BLaER1 treated with 17β-estradiol and CSF1 and Interleukin-3, amounts not matched to agents 10 nM and 100 nM (cell line): ENCODE results near the gene TPTE2.
"Not testable (repeated sequence)": the region's sequence is repeated elsewhere in the genome, so short reads cannot be mapped to it uniquely, and the experiment has no call there.

Source experiments
- H3K27ac ChIP-seq, 11 experiments: shearing (Covaris generic); formaldehyde crosslinking; 2 replicates each; pipeline ENCODE4 v1.8.1; 2022
- H3K27me3 ChIP-seq, 11 experiments: shearing (Covaris generic); formaldehyde crosslinking; 2 replicates each; pipeline ENCODE4 v1.8.1; 2022
- H3K36me3 ChIP-seq, 11 experiments: shearing (Covaris generic); formaldehyde crosslinking; 2 replicates each; pipeline ENCODE4 v1.8.1; 2022
- H3K4me1 ChIP-seq, 10 experiments: shearing (Covaris generic); formaldehyde crosslinking; 2 replicates each; pipeline ENCODE4 v1.8.1; 2022
- H3K4me2 ChIP-seq, 11 experiments: shearing (Covaris generic); formaldehyde crosslinking; 2 replicates each; pipeline ENCODE4 v1.8.1; 2022
- H3K4me3 ChIP-seq, 10 experiments: shearing (Covaris generic); formaldehyde crosslinking; 2 replicates each; pipeline ENCODE4 v1.8.1; 2022
- H3K9ac ChIP-seq, 11 experiments: shearing (Covaris generic); formaldehyde crosslinking; 2 replicates each; pipeline ENCODE4 v1.8.1; 2022
- H3K9me3 ChIP-seq, 11 experiments: shearing (Covaris generic); formaldehyde crosslinking; replicated peaks in 1 of 11; 2 replicates each; pipeline ENCODE4 v1.8.1; 2022
- H4K20me1 ChIP-seq, 11 experiments: shearing (Covaris generic); formaldehyde crosslinking; 2 replicates each; pipeline ENCODE4 v1.8.1; 2022
- Cebpa-rat ChIP-seq, 11 experiments: shearing (Covaris generic); IDR thresholded peaks; 2 replicates each; pipeline ENCODE4 v1.8.1; 2022

TPTE2 gene

DNA sequence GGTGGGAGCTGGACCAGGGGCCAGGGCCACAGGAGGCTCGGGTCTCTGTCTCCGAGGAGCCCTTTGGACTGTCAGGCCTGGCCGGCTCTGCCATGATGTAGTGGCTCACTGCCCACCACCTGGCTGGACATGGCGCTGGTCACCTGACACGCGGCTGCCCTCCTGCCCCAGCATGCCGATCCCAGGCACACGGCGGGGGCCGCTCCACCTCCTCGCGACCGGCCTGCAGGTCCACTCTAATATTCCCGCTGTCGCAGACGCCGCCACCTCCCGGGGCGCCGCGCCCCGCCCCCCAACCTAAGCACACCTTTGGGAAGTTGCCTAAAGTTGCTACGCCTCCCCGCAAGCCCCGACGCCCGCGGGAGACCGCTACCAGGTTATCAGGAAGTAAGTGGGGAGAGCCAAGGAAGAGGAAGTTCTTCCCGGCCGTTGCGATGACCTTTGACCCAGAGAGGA is at the start of gene TPTE2:
TSS of gene TPTE2 (minus strand) at position 406 of the 456 bp plus-strand sequence. CDS start 58,298 bp downstream, outside the sequence.
- Histone ChIP-seq H3K9me3 (peaks cover 0 to 24% (median 11%) of the 10 kb centered on the region in 11 experiments; a peak in 18 of 22 replicates), H3K4me1 (peaks cover 0 to 16% (median 7%) of the 10 kb centered on the region in 10 experiments; a peak in 12 of 20 replicates)
- H3K36me3 ChIP-seq, H3K4me3 ChIP-seq, H3K4me2 ChIP-seq, H3K27me3 ChIP-seq, H3K9ac ChIP-seq, H4K20me1 ChIP-seq, H3K27ac ChIP-seq: not testable (repeated sequence)

DNA sequence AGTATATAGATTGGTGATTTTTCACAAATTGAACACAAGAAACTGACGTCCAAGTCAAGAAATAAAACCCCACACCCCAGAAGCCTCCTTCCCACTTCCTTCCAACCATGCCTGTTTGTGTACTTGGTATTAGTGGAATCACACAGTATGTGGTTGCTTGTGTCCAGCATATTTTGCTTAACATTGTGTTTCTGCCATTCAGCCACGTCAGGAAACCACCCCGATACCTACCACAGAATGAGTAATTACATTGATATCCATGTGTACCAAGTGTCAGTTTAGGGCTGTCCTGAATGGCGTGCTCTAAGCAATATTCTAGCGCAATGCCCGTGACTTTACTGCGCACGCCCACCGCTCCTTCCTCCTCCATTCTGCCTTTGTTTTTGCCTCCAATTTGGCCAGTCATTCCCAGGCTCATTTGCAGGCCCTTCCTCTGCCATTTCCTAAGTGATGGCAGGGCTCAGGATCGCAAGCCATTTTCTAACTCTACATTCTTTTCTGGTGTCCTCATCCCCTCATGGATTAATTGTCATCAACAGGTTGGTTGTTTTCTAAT is 46.3 kb upstream of the TPTE2 start:
- H4K20me1 ChIP-seq, result no peaks in the 10 kb centered on the region
- H3K27me3 ChIP-seq, result no peaks in the 10 kb centered on the region
- H3K4me1 ChIP-seq, result no peaks in the 10 kb centered on the region
- H3K27ac ChIP-seq, result no peak overlapping the region
- peaks cover 30 to 36% (median 35%) of the 10 kb centered on the region in 11 experiments for H3K9me3 ChIP-seq
- H3K36me3 ChIP-seq, result no peaks in the 10 kb centered on the region
- no peak overlapping the region for H3K4me2 ChIP-seq
- no peak overlapping the region for H3K4me3 ChIP-seq
- no peak overlapping the region for H3K9ac ChIP-seq
- TF ChIP-seq Cebpa-rat (IDR thresholded peaks at IDR 0.05), result no peak

DNA sequence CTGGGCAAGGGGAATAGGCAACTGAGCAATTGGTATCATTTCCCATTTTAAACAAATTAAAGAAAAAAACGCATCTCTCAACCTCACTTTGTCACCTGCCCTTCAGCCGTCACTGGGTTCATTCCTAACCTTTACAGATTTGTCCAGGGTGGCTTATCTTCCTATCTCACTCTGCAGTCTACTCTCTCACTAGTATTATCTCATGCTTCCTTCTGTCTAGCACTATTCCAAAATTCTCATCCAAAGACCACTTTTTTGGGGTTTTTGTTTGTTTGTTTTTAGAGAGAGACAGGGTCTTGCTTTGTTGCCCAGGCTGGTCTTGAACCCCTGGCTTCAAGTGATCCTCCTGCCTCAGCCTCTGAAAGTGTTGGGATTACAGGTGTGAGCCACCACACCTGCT is 45.4 kb upstream of the TPTE2 start:
- no peak for TF ChIP-seq Cebpa-rat (IDR thresholded peaks at IDR 0.05)
- Histone ChIP-seq H3K9me3 (peaks cover 38 to 45% (median 43%) of the 10 kb centered on the region in 11 experiments), H3K9ac (no peak overlapping the region), H3K4me3 (no peak overlapping the region), H3K36me3 (no peaks in the 10 kb centered on the region), H3K4me1 (no peaks in the 10 kb centered on the region), H3K27ac (no peak overlapping the region), H3K27me3 (no peaks in the 10 kb centered on the region), H3K4me2 (no peak overlapping the region), H4K20me1 (no peaks in the 10 kb centered on the region)

DNA sequence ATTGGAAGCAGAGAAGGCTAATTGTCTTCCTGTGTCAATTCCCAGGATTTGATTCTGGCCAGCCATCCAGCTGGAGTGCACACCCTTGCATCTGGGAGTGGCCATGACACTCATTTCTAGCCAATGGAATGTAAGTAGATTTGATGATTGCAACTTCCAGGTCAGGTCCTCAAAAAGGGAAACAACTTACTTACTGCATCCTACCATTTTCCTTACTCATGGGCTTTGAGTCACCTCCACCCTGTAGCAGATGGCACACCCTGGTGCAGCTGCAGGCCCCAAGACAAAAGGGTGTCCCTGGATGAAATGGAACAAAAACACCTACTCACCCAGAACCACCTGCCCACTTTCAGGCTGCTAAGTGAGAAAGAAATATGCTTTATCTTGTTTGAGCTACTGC is 44.8 kb upstream of the TPTE2 start:
- Histone ChIP-seq H3K4me2 (no peak overlapping the region), H3K4me1 (no peaks in the 10 kb centered on the region), H3K27ac (no peak overlapping the region), H3K9ac (no peak overlapping the region), H3K36me3 (no peaks in the 10 kb centered on the region), H4K20me1 (no peaks in the 10 kb centered on the region), H3K4me3 (no peak overlapping the region), H3K9me3 (peaks cover 42 to 50% (median 49%) of the 10 kb centered on the region in 11 experiments), H3K27me3 (no peaks in the 10 kb centered on the region)
- no peak for TF ChIP-seq Cebpa-rat (IDR thresholded peaks at IDR 0.05)

DNA sequence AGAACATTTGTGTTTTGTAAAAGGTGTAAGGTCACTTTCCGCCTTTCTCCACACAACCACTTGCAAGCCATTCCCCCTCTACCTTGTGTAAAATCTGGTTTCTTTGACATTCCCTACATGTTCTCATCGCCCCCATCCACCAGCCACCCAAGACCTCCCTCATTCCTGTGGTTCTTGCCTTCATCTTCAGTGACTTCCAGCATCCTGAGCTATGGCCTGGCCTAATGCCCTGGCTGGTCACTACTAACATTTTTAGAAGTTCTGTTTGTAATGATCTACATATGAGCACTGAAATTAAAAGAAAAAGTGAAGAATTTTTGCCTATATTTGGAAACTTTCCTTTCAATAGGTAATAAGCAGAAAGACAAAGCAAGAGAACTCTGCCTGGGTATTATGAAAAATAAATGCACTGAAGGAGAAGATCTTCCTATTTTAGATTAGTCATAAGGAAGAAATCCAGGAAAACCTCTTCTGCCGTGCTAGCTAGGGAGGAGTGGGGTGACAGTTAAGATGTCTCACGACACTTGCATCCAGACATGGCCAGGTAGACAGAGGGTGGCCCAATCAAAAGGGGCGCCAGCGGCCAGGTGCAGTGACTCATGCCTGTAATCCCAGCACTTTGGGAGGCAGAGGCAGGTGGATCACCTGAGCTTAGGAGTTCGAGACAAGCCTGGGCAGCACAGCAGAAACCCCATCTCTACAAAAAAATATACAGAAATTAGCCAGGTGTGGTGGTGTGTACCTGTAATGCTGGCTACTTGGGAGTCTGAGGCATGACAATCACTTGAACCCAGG is 44.0 kb upstream of the TPTE2 start:
- Histone ChIP-seq H3K4me3 (no peak overlapping the region), H4K20me1 (no peaks in the 10 kb centered on the region), H3K4me1 (no peaks in the 10 kb centered on the region), H3K9ac (no peak overlapping the region), H3K4me2 (no peak overlapping the region), H3K36me3 (no peaks in the 10 kb centered on the region), H3K27me3 (no peaks in the 10 kb centered on the region), H3K9me3 (peaks cover 42 to 52% (median 49%) of the 10 kb centered on the region in 11 experiments), H3K27ac (no peak overlapping the region)
- TF ChIP-seq Cebpa-rat (IDR thresholded peaks at IDR 0.05), result no peak

DNA sequence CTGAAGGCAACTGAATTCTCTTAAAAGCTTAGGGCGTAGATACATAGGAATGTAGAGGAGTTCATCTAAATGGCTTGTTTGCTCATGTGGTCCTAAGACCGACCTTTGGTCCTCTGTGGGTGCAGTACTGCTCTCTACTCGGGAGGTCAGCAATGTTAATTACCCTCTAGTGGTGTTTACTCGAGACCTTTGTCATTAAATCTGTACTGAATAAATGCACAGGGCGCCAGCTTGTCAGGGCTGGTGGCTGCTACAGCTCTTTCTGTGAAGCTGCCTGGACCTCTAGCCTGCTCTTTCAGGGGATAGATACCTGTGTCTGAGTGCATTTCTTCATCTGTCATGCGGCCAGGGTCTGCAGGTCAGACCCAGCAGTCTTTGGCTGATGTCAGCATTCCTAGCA is 43.0 kb upstream of the TPTE2 start:
- H3K4me2 ChIP-seq, result no peak overlapping the region
- no peak for TF ChIP-seq Cebpa-rat (IDR thresholded peaks at IDR 0.05)
- H3K36me3 ChIP-seq, result no peaks in the 10 kb centered on the region
- H3K9ac ChIP-seq, result no peak overlapping the region
- peaks cover 42 to 52% (median 49%) of the 10 kb centered on the region in 11 experiments for H3K9me3 ChIP-seq
- no peak overlapping the region for H3K27ac ChIP-seq
- H3K4me3 ChIP-seq, result no peak overlapping the region
- no peaks in the 10 kb centered on the region for H3K4me1 ChIP-seq
- no peaks in the 10 kb centered on the region for H3K27me3 ChIP-seq
- H4K20me1 ChIP-seq, result no peaks in the 10 kb centered on the region

DNA sequence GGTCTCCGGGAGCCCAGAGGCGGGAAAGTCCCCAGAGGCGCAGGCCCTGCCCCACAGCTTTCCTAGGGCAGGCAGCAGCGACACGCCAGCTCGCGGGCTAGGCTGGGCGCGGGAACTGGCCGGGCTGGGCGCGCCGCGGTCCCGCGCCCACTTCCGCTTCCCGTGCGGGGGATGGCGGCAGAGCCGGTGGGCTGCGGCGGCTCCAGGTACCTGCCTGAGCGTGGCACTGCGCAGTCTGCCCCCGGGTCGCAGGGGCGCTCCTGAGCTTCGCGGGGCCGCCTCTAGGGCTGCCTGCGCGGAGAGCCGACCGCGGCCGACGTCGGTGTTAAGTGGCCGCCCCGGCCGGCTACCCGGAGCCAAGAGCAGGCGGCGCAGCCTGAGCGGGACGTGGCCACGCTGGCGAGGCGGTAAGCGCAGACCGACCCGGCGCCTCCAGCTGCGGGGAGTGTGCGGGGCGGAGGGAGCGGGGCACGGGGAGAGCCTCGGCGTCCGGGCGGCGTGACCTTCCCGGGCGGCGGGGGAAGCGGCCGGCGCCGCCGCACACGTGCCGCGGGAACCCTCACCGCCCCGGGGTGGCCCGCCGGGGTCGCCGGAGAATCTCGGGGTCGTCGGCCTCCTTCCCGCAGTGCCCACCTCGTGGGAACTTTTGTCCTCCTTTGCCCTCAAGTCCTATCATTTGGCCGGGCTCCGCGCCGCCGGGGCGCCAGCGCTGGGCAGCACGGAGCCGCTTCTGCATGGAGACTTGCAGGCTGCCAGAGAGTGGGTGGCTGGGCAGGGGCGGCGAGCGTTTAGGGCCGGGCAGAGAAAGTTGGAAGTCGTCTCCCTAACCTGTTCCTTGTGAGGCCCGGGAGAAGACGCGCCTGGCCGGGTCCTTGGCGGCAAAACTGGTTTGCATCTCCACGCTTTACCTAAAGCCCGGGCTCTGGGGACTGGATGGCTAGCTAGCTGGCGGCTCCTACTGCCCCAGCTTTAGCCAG is 40.7 kb upstream of the TPTE2 start:
- no peak overlapping the region for H3K27ac ChIP-seq

DNA sequence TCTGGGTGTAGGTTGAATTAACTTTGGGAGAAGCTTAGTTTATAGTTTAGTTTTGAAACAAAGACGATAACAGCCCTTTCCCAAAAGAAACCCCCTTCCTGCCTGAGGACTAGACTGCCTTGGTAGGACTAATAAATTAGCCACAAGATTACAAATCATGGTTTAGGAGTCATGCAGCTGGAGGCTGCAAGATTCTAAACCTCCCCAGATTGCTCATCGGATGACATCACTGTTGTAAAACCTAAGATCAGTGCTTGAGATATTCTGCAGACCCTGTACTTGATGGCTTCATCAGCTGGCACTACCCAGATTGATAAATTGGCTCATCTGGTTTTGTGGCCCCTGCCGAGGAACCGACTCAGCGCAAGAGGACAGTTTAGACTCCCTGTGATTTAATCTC is 36.2 kb upstream of the TPTE2 start:
- H3K4me3 ChIP-seq, result no peak overlapping the region
- no peaks in the 10 kb centered on the region for H4K20me1 ChIP-seq
- H3K9ac ChIP-seq, result no peak overlapping the region
- H3K4me1 ChIP-seq, result peaks cover 0 to 14% (median 5%) of the 10 kb centered on the region in 10 experiments; a peak in 9 of 20 replicates
- H3K27me3 ChIP-seq, result no peaks in the 10 kb centered on the region
- H3K4me2 ChIP-seq, result no peak overlapping the region
- peaks cover 11 to 16% (median 13%) of the 10 kb centered on the region in 11 experiments for H3K9me3 ChIP-seq
- no peak overlapping the region for H3K27ac ChIP-seq
- no peak for TF ChIP-seq Cebpa-rat (IDR thresholded peaks at IDR 0.05)
- H3K36me3 ChIP-seq, result no peaks in the 10 kb centered on the region

More for the DNA sequence above, 40.7 kb upstream of the TPTE2 start:
- no peak overlapping the region for H3K4me3 ChIP-seq
- peaks cover 42 to 52% (median 49%) of the 10 kb centered on the region in 11 experiments for H3K9me3 ChIP-seq
- H4K20me1 ChIP-seq, result no peaks in the 10 kb centered on the region
- no peak for TF ChIP-seq Cebpa-rat (IDR thresholded peaks at IDR 0.05)
- H3K36me3 ChIP-seq, result no peaks in the 10 kb centered on the region
- no peaks in the 10 kb centered on the region for H3K27me3 ChIP-seq
- H3K4me1 ChIP-seq, result peaks cover 0 to 3% (median 0%) of the 10 kb centered on the region in 10 experiments; a peak in 2 of 20 replicates
- no peak overlapping the region for H3K4me2 ChIP-seq
- H3K9ac ChIP-seq, result no peak overlapping the region

DNA sequence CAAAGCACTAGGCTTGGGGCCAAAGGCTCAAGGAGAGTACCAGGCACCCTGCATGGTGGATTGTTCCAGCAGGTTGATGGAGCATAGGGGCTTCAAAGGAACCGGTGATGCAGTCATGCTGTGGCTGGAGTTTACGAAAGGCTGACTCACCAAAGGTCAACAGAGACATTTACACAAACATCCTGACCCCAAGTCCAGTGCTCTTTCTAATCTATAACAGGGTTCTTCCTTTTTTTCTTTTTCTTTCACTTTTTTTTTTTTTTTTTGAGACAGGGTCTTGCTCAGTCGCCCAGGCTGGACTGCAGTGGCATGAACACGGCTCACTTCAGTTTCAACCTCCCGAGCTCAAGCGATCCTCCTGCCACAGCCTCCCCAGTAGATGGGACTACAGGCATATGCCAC is 35.6 kb upstream of the TPTE2 start:
- no peaks in the 10 kb centered on the region for H3K36me3 ChIP-seq
- H3K4me1 ChIP-seq, result peaks cover 0 to 20% (median 10%) of the 10 kb centered on the region in 10 experiments; a peak in 12 of 20 replicates
- H3K9me3 ChIP-seq, result peaks cover 5 to 10% (median 7%) of the 10 kb centered on the region in 11 experiments
- peak overlapping the region in 1 of 11 experiments; percentile 17; a peak in 2 of 22 replicates for H3K4me2 ChIP-seq
- no peak overlapping the region for H3K27ac ChIP-seq
- no peaks in the 10 kb centered on the region for H4K20me1 ChIP-seq
- no peak overlapping the region for H3K4me3 ChIP-seq
- TF ChIP-seq Cebpa-rat (IDR thresholded peaks at IDR 0.05), result no peak
- H3K9ac ChIP-seq, result no peak overlapping the region
- no peaks in the 10 kb centered on the region for H3K27me3 ChIP-seq
